Right lobe of liver (tissue), 4 donors: ENCODE results near the gene ADAM30.

ENCODE experiments used
- CTCF ChIP-seq, 4 donors: fragments of 200-600 bp in 3 of 4; fragments of 450-650 bp in 1 of 4; IDR thresholded peaks; one replicate each; pipeline versions ENCODE4 v1.5.1 to v1.8.0; 2016 to 2022; ENCODE audit warnings: antibody characterized with exemption in 4 of 4, mild to moderate bottlenecking in 2 of 4
- POLR2A ChIP-seq: fragments of 450-650 bp; IDR thresholded peaks from one replicate; pipeline ENCODE4 v1.6.1; 2017; ENCODE audit warnings: antibody characterized with exemption, mild to moderate bottlenecking
- donor health status: DM: no; HTN: no; CAD: no.
- donor health status: DM: no; HTN: no; CAD: no.
- donor health status: DM: no; HTN: yes; CAD: no.

DNA sequence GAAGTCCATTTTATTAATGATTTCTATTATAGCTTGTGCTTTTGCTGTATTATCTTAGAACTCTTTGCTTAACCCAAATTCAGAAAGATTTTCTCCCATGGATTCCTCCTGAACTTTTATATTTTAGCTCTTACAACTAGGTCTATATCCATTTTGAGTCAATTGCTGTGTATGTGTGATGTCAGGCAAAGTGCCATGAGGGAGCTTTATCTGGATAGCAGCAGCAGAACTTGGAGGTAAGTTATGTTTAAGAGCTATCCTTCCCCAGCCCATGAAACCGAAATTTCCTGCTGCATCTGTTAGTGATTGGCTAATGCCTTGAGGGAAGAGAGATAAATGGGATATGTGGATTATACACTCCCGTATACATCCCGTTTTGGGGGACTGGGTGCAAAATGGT lies 29.9 kb downstream of the ADAM30 start:
- no peak for TF ChIP-seq CTCF (IDR thresholded peaks at IDR 0.05)
- no peak for TF ChIP-seq POLR2A
